Measurements from ENCODE around the gene ZNF680. TPM values are rescaled to one million over a fixed set of nuclear protein-coding genes. Genes with fewer than 3 reads are reported as not detected.

Gene ZNF680
- total and polyA plus RNA-seq, 2 of the 4 experiments (the other 2 are of a cell fraction): 1.5 to 3.9 TPM

GRCh38 chr7:64581391-64581790 lies 18.5 kb upstream of the ZNF680 start:
- intact Hi-C loops (cut with micrococcal nuclease): no loop called here
- Histone ChIP-seq H4K5ac (ENCODE audit: low read depth, low read length) (no peak overlapping the region), H3K27ac (ENCODE audit: insufficient read depth, low read length) (no peak overlapping the region), H3K4me3 (ENCODE audit: insufficient read depth, low read depth, low read length) (no peak overlapping the region), H3K4me2 (ENCODE audit: low read depth, low read length) (no peak overlapping the region), H2AFZ (replicated peaks; ENCODE audit: low read length, poor library complexity) (no peak overlapping the region), H2BK120ac (ENCODE audit: low read depth, low read length) (no peak overlapping the region), H3K9me3 (ENCODE audit: control insufficient read depth, insufficient read depth, low read length) (no peaks in the 10 kb centered on the region), H3K4me1 (ENCODE audit: control insufficient read depth, insufficient read depth, low read length) (no peaks in the 10 kb centered on the region), H3K9me1 (ENCODE audit: insufficient read depth, low read length) (no peaks in the 10 kb centered on the region), H3K18ac (ENCODE audit: low read depth, low read length) (no peak overlapping the region), H4K91ac (ENCODE audit: insufficient read depth, low read depth, low read length) (no peak overlapping the region), H2BK5ac (ENCODE audit: low read depth, low read length, poor library complexity, severe bottlenecking) (no peak overlapping the region), H3K27me3 (ENCODE audit: control insufficient read depth, insufficient read depth, low read length) (no peaks in the 10 kb centered on the region), H2BK15ac (ENCODE audit: low read depth, low read length) (no peak overlapping the region), H4K8ac (ENCODE audit: low read depth in 2 of 2, low read length in 2 of 2) (no peak overlapping the region), H3K79me1 (ENCODE audit: low read depth in 1 of 2, low read length in 2 of 2) (no peaks in the 10 kb centered on the region), H2AK9ac (replicated peaks; ENCODE audit: low read depth, low read length, poor library complexity) (no peak overlapping the region), H3K23ac (ENCODE audit: low read depth, low read length) (no peak overlapping the region), H3K14ac (replicated peaks; ENCODE audit: low read depth, low read length) (no peak overlapping the region), H3K56ac (ENCODE audit: extremely low read depth, insufficient read depth, low read length) (no peak overlapping the region), H3K4ac (ENCODE audit: low read depth, low read length) (no peak overlapping the region), H2AK5ac (ENCODE audit: low read depth, low read length) (no peak overlapping the region), H3K36me3 (ENCODE audit: control insufficient read depth, insufficient read depth, low read length) (no peaks in the 10 kb centered on the region), H4K20me1 (ENCODE audit: insufficient read depth, low read length) (no peaks in the 10 kb centered on the region), H3K9ac (ENCODE audit: low read depth, low read length) (no peak overlapping the region), H2BK20ac (ENCODE audit: low read depth, low read length) (no peak overlapping the region)
- 80% methylated on average over 1 of the region's 2 CpGs; no CpG with 5 or more reads in 1 of the 2 experiments for WGBS, 2 experiments (ENCODE audit: extremely low coverage in 2 of 2, insufficient read length in 1 of 2)
- BruUV-seq (replicated peaks): no TSS peak
- in situ Hi-C loops (cut with MboI; ENCODE audit: low sequenced_read_pairs): no loop called here
- TF ChIP-seq MAFK (IDR thresholded peaks at IDR 0.05; ENCODE audit: low read depth, low read length) (no peak), CEBPB (IDR thresholded peaks at IDR 0.05; ENCODE audit: low read depth, low read length) (no peak), RAD21 (IDR thresholded peaks at IDR 0.05; ENCODE audit: low read length) (no peak)
- DNase-seq: no peak
- dilution Hi-C loops (cut with HindIII; ENCODE audit: low sequenced_read_pairs, unreplicated experiment): no loop called here
- ATAC-seq (ENCODE audit: low read depth): no peak
- POLR2A ChIA-PET (ENCODE audit: unreplicated experiment): no interaction called here
- CTCF ChIA-PET: no interaction called here
